Measurements from ENCODE around the gene RHBDF1. TPM values are rescaled to one million over a fixed set of nuclear protein-coding genes. Genes with fewer than 3 reads are reported as not detected.
A peak's percentile ranks its signal among the peaks of the same experiment; 100 is the strongest.

RHBDF1 gene
- total and polyA plus RNA-seq, 4 donors, result 26.6 to 51.2 (median 29.9) TPM

GRCh38 chr16:84718-85406, 12.4 kb upstream of the RHBDF1 start:
- Histone ChIP-seq H3K27me3 (ENCODE audit: control insufficient read depth in 3 of 3, insufficient read depth in 3 of 3, low read length in 2 of 3) (no peaks in the 10 kb centered on the region), H3K36me3 (ENCODE audit: control insufficient read depth in 4 of 4, insufficient read depth in 4 of 4, low read length in 4 of 4) (peaks cover 0 to 50% (median 20%) of the 10 kb centered on the region in 4 donors), H3K4me3 (no peak overlapping the region), H3K27ac (ENCODE audit: low read depth in 1 of 2, low read length in 1 of 2) (peak overlapping the region in 1 of 2 donors; percentile 87), H3K4me1 (ENCODE audit: control insufficient read depth in 5 of 5, insufficient read depth in 5 of 5, low read length in 5 of 5) (peaks cover 0 to 23% (median 0%) of the 10 kb centered on the region in 5 donors), H3K9ac (ENCODE audit: insufficient read depth in 1 of 2, low read length in 2 of 2) (no peak overlapping the region), H3K9me3 (ENCODE audit: control insufficient read depth in 4 of 4, insufficient read depth in 3 of 4, low read length in 3 of 4) (no peaks in the 10 kb centered on the region)
- DNase-seq (peak in 1 of 3 donors; percentile 54), ATAC-seq (ENCODE audit: insufficient read depth, low FRiP score) (peak; percentile 70)
- 20 to 26% methylated on average over 7 of the region's 7 CpGs for WGBS, 2 donors
- TF ChIP-seq CTCF (IDR thresholded peaks at IDR 0.05; ENCODE audit: control extremely low read depth, extremely low read depth), result no peak

GRCh38 chr16:83781-84615, 11.6 kb upstream of the RHBDF1 start:
- Histone ChIP-seq H3K9me3 (ENCODE audit: control insufficient read depth in 4 of 4, insufficient read depth in 3 of 4, low read length in 3 of 4) (no peaks in the 10 kb centered on the region), H3K27me3 (ENCODE audit: control insufficient read depth in 3 of 3, insufficient read depth in 3 of 3, low read length in 2 of 3) (no peaks in the 10 kb centered on the region), H3K9ac (ENCODE audit: insufficient read depth in 1 of 2, low read length in 2 of 2) (no peak overlapping the region), H3K27ac (ENCODE audit: low read depth in 1 of 2, low read length in 1 of 2) (peak overlapping the region in 1 of 2 donors; percentile 87), H3K4me3 (no peak overlapping the region), H3K36me3 (ENCODE audit: control insufficient read depth in 4 of 4, insufficient read depth in 4 of 4, low read length in 4 of 4) (peaks cover 0 to 48% (median 19%) of the 10 kb centered on the region in 4 donors), H3K4me1 (ENCODE audit: control insufficient read depth in 5 of 5, insufficient read depth in 5 of 5, low read length in 5 of 5) (peaks cover 0 to 29% (median 0%) of the 10 kb centered on the region in 5 donors)
- 52 to 59% methylated on average over 21 of the region's 21 CpGs for WGBS, 2 donors
- TF ChIP-seq CTCF (IDR thresholded peaks at IDR 0.05; ENCODE audit: control extremely low read depth, extremely low read depth), result no peak
- ATAC-seq (ENCODE audit: insufficient read depth, low FRiP score) (no peak), DNase-seq (no peak)

- Histone ChIP-seq H3K27me3 (ENCODE audit: control insufficient read depth in 3 of 3, insufficient read depth in 3 of 3, low read length in 2 of 3) (no peaks in the 10 kb centered on the region), H3K36me3 (ENCODE audit: control insufficient read depth in 4 of 4, insufficient read depth in 4 of 4, low read length in 4 of 4) (peaks cover 0 to 40% (median 14%) of the 10 kb centered on the region in 4 donors), H3K4me1 (ENCODE audit: control insufficient read depth in 5 of 5, insufficient read depth in 5 of 5, low read length in 5 of 5) (peaks cover 0 to 33% (median 0%) of the 10 kb centered on the region in 5 donors), H3K27ac (ENCODE audit: low read depth in 1 of 2, low read length in 1 of 2) (peak overlapping the region in 1 of 2 donors; percentile 29), H3K4me3 (no peak overlapping the region), H3K9me3 (ENCODE audit: control insufficient read depth in 4 of 4, insufficient read depth in 3 of 4, low read length in 3 of 4) (no peaks in the 10 kb centered on the region), H3K9ac (ENCODE audit: insufficient read depth in 1 of 2, low read length in 2 of 2) (no peak overlapping the region)
- WGBS, 2 donors, result 95 to 96% methylated on average over 30 to 31 of the region's 31 CpGs
- DNase-seq (no peak), ATAC-seq (ENCODE audit: insufficient read depth, low FRiP score) (no peak)
- no peak for TF ChIP-seq CTCF (IDR thresholded peaks at IDR 0.05; ENCODE audit: control extremely low read depth, extremely low read depth)
These were observed 10.7 kb upstream of the RHBDF1 start for GRCh38 chr16:83060-83603.

Measured in lung (tissue), 12 donors.